Bone marrow (tissue), 2 donors: Measurements from ENCODE around the gene KCNE5.
"Not testable (repeated sequence)": the region's sequence is repeated elsewhere in the genome, so short reads cannot be mapped to it uniquely, and the experiment has no call there.

Experiments
- DNase-seq, 2 donors: peaks; one replicate each; lab custom pipeline; 2025; lab: John Stamatoyannopoulos, UW

The KCNE5 gene

DNA sequence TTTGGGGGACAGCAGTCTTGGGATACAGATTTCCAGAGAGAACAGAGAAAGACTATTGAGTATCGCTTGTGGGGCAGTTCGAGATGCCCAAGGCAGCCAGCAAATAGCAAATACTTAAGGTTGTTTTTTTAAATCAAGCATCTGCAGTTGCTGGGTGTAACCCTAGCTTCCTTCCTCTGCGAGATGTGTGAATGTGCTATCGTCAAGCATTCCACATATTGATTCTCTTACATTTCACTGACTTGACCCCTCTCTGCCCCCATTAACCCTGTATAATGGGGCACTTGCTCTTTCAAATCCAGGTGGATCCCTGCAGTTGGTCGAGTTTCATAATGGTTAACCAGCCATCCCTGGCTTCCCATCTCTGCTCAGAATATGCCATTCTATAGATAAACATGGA, 23.5 kb downstream of the KCNE5 start:
- DNase-seq: no peak

DNA sequence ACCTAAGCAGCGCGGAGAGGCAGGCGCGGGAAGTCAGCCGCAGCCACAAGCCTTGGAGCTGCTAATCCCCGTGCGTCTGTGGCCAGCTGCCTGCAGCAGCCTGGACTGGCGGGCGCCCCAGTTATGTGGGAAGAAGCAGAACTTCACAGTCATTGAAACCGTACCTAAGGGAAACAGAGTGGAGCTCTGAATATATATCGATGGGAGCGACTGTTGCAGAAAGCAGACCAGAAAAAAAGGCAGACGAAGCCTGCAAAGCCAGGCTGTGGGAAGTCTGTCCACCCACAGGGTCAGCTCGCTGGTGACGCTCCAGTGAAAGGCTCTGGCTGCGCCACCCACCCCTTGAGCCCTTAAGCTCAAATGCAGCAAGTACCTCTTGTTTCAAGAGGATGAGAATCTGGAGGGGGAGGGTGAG, 24.7 kb downstream of the KCNE5 start:
- peak in 1 of 2 donors; percentile 0 for DNase-seq

DNA sequence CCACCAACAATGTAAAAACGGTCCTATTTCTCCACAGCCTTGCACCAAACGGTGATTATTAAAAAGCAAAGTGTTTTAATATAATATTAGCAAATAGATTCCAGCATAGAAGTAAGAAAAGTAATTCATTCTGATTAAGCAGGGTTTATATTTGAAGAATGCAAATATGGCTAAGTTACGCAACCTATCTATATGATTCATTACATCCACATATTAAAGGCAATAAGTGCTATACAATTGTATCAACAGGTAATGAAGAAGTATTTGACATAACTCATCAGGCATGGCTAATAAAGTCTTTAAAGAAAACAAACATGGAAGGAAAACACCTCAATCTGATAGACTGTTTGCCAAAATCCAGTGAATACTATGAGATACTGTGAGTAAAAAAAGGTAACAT, 29.0 kb downstream of the KCNE5 start:
- DNase-seq: no peak

DNA sequence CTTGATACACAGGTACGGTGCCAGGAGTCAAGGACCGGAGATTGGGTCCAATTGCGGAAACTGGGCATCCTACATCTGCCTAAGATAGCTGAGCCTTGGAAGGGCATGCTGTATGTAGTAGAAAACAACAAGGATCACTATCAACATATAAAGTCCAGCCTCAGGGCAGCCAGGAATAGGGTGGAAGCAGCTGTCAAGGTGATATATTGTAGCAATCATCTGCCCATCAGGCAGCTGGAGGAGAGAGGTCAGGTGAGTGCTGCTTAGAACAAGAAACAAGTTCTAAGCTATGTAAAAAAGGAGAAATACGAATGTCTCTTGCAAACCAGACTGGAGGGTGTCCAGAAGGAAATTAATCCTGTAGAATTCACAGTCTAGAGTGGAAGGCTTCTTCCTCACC, 34.8 kb downstream of the KCNE5 start:
- no peak for DNase-seq

DNA sequence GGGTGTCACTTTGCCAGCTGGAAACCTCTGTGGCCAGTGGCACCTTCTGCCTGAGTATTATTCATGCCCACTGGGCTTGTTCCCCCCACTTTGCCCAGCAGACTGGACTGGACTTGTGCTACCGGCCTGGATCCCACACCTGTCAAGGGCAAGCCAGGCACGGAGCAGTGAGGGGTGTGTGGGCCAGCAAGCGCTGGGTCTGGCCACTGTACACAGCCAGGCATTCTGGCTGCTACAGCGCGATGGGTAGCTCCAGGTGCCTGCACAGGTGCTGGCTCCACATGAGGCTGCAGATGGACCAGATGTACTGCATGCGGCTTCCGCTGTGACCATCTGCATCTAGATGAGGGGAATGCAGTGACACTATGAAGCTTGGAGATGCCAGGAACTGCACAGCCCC, 39.5 kb downstream of the KCNE5 start:
- DNase-seq: no peak

DNA sequence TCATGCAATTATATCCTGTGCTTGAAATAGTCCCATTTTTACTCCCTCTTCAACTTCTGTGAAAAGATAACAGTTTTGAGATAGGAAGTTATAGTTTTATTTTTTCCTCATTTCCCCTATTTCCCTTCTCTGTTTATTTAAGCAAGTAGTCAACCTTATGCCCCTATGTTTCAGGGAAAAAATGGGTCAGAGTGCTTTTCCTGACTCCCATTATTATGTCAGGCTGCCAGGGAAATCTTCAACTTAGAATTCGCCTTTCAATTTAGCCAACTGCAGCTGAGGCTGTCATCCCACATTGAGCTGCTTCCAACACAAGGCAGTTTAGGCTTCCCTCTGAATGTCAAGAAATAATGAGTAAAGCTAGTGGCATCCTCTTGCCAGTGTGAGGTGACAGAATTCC, 46.1 kb downstream of the KCNE5 start:
- no peak for DNase-seq

DNA sequence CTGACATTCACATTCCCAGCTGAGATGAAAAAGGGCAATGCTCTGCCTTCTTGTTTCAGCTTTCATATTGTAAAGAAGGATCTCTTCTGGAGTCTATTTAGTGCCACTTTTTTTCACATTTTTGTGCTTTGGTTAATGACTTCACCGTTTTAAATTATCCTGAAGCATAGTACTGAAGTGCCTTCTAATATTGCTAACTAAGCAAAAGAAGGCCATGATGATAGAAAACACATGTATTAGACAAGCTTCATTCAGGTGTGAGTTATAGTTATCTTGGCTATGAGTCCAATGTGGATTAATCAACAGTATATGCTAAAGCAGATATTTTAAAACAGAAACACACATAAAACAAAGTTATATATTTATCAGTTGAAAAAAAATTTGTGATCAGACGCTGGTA, 47.9 kb downstream of the KCNE5 start:
- no peak for DNase-seq

DNA sequence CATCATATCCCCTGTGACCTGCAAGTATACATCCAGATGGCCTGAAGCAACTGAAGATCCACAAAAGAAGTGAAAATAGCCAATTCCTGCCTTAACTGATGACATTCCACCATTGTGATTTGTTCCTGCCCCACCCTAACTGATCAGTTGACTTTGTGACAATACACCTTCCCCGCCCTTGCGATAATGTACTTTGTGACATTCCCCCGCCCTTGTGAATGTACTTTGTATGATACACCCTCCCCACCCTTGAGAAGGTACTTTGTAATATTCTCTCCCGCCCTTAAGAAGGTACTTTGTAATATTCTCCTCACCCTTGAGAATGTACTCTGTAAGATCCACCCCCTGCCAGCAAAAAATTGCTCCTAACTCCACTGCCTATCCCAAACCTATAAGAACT, 48.9 kb downstream of the KCNE5 start:
- not testable (repeated sequence) for DNase-seq
